NK-92 (cell line): ENCODE data around the gene STH.
"Not testable (repeated sequence)": the region's sequence is repeated elsewhere in the genome, so short reads cannot be mapped to it uniquely, and the experiment has no call there.

Experiments used
- DNase-seq: peaks from one replicate; lab custom pipeline; 2025; ENCODE audit not compliant: unreplicated experiment; lab: John Stamatoyannopoulos, UW

The STH gene

GRCh38 chr17:46002311-46002972 lies 3.4 kb downstream of the STH start:
- DNase-seq: no peak

- no peak for DNase-seq
Observed at GRCh38 chr17:46002973-46003316, 3.9 kb downstream of the STH start.

GRCh38 chr17:46003907-46004748 lies 5.1 kb downstream of the STH start:
- DNase-seq: no peak

- not testable (repeated sequence) for DNase-seq
Observed at GRCh38 chr17:46006082-46006481, 7.0 kb downstream of the STH start.

- DNase-seq: no peak
Observed at GRCh38 chr17:46007461-46007965, 8.5 kb downstream of the STH start.

GRCh38 chr17:46008591-46008990 lies 9.5 kb downstream of the STH start:
- DNase-seq: no peak

- DNase-seq: no peak
Observed at GRCh38 chr17:46009681-46010596, 10.9 kb downstream of the STH start.

- DNase-seq: no peak
Observed at GRCh38 chr17:46010597-46011186, 11.6 kb downstream of the STH start.

- DNase-seq: no peak
Observed at GRCh38 chr17:46011711-46012505, 12.9 kb downstream of the STH start.

- no peak for DNase-seq
Observed at GRCh38 chr17:46012506-46013079, 13.5 kb downstream of the STH start.

- no peak for DNase-seq
Observed at GRCh38 chr17:46013127-46013501, 14.1 kb downstream of the STH start.

- DNase-seq: no peak
Observed at GRCh38 chr17:46013502-46014165, 14.6 kb downstream of the STH start.

- not testable (repeated sequence) for DNase-seq
Observed at GRCh38 chr17:46019408-46019925, 20.4 kb downstream of the STH start.

GRCh38 chr17:46020023-46020761 lies 21.1 kb downstream of the STH start:
- no peak for DNase-seq

GRCh38 chr17:46020998-46021397 lies 21.9 kb downstream of the STH start:
- no peak for DNase-seq

- DNase-seq: not testable (repeated sequence)
Observed at GRCh38 chr17:46023366-46023765, 24.3 kb downstream of the STH start.

GRCh38 chr17:46023783-46024388 lies 24.8 kb downstream of the STH start:
- DNase-seq: no peak

GRCh38 chr17:46024590-46024989 lies 25.5 kb downstream of the STH start:
- no peak for DNase-seq
